Measurements from ENCODE around the gene UBA6.

UBA6 gene

DNA sequence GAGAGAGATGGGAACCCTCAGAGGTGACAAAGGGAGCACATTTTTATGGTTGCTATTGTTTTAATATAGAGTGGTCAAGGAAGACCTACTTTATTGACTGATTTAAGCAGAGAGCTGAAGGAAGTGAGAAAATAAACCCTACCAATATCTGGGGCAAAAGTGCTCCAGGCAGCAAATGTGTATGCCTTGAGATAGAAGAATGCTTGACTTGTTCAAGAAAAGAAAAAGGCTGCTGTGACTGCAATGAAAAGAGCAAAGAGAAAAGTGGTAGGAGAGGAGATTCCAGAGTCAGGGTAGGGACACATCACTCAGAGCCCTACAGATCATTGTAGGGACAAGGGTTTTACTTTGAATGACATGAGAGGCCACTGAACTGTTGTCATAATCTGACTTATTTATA lies 116.5 kb downstream of the UBA6 start:
- Histone ChIP-seq H3K79me2 (ENCODE audit: control insufficient read depth, low read length) (0 out of 2 replicates have a peak, but pooled peaks cover 3% of the 10 kb centered on the region), H3F3A (ENCODE audit: control insufficient read depth, insufficient read depth) (no peaks in the 10 kb centered on the region; the same call in 1 of the 2 replicates), H3K27me3 (ENCODE audit: control insufficient read depth, low read length) (no peaks in the 10 kb centered on the region), H3K4me2 (ENCODE audit: low read length) (no peak overlapping the region), H3K36me3 (ENCODE audit: control insufficient read depth, low read length) (peaks cover 95% of the 10 kb centered on the region), H3K9me2 (replicated peaks; ENCODE audit: control insufficient read depth, low read length) (no peaks in the 10 kb centered on the region), H3K4me1 (ENCODE audit: control insufficient read depth, low read length) (no peaks in the 10 kb centered on the region), H4K20me1 (ENCODE audit: control insufficient read depth, insufficient read depth, low read depth, low read length) (no peaks in the 10 kb centered on the region), H3K27ac (ENCODE audit: low read depth, low read length) (no peak overlapping the region), H3K9me3 (ENCODE audit: control insufficient read depth, insufficient read depth, low read length) (no peaks in the 10 kb centered on the region), H3K4me3 (ENCODE audit: low read length) (no peak overlapping the region)
- no peak for TF ChIP-seq EZH2phosphoT487 (IDR thresholded peaks at IDR 0.05; ENCODE audit: borderline replicate concordance, low read length)
- TF ChIP-seq CTCF (IDR thresholded peaks at IDR 0.05; ENCODE audit: low read depth, low read length, poor library complexity, severe bottlenecking), result no peak

DNA sequence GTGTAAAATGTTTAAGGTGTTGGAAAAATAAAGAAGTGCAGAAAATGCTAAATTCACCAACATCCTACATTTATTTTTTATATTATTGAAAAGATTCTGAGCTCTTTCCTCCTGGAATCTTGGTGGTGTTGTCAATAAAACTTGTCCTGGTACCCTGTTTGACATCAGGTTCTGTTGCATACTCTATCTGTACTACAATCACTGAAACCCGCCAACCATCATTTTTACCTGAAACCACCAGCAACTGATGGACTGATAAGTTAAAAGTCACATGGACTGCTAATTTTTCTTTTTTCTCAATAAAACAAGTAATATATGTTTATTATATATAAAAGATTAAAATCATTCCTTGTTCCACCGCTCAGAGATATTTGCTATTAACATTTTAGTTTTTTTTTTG lies 119.0 kb downstream of the UBA6 start:
- Histone ChIP-seq H3K9me2 (replicated peaks; ENCODE audit: control insufficient read depth, low read length) (no peaks in the 10 kb centered on the region), H3K36me3 (ENCODE audit: control insufficient read depth, low read length) (peaks cover 95% of the 10 kb centered on the region), H3F3A (ENCODE audit: control insufficient read depth, insufficient read depth) (no peaks in the 10 kb centered on the region; the same call in 1 of the 2 replicates), H3K9me3 (ENCODE audit: control insufficient read depth, insufficient read depth, low read length) (no peaks in the 10 kb centered on the region), H3K4me1 (ENCODE audit: control insufficient read depth, low read length) (peaks cover 5% of the 10 kb centered on the region), H3K79me2 (ENCODE audit: control insufficient read depth, low read length) (peaks cover 16% of the 10 kb centered on the region), H4K20me1 (ENCODE audit: control insufficient read depth, insufficient read depth, low read depth, low read length) (no peaks in the 10 kb centered on the region), H3K27ac (ENCODE audit: low read depth, low read length) (no peak overlapping the region), H3K4me2 (ENCODE audit: low read length) (no peak overlapping the region), H3K4me3 (ENCODE audit: low read length) (no peak overlapping the region), H3K27me3 (ENCODE audit: control insufficient read depth, low read length) (no peaks in the 10 kb centered on the region)
- TF ChIP-seq CTCF (IDR thresholded peaks at IDR 0.05; ENCODE audit: low read depth, low read length, poor library complexity, severe bottlenecking) (no peak), EZH2phosphoT487 (IDR thresholded peaks at IDR 0.05; ENCODE audit: borderline replicate concordance, low read length) (no peak)

- Histone ChIP-seq H3K27me3 (ENCODE audit: control insufficient read depth, low read length) (no peaks in the 10 kb centered on the region), H4K20me1 (ENCODE audit: control insufficient read depth, insufficient read depth, low read depth, low read length) (no peaks in the 10 kb centered on the region), H3K4me3 (ENCODE audit: low read length) (no peak overlapping the region), H3K9me3 (ENCODE audit: control insufficient read depth, insufficient read depth, low read length) (no peaks in the 10 kb centered on the region), H3K36me3 (ENCODE audit: control insufficient read depth, low read length) (peaks cover 95% of the 10 kb centered on the region), H3K27ac (ENCODE audit: low read depth, low read length) (no peak overlapping the region), H3K4me2 (ENCODE audit: low read length) (no peak overlapping the region), H3K79me2 (ENCODE audit: control insufficient read depth, low read length) (peaks cover 22% of the 10 kb centered on the region), H3K9me2 (replicated peaks; ENCODE audit: control insufficient read depth, low read length) (no peaks in the 10 kb centered on the region), H3F3A (ENCODE audit: control insufficient read depth, insufficient read depth) (no peaks in the 10 kb centered on the region; the same call in 1 of the 2 replicates), H3K4me1 (ENCODE audit: control insufficient read depth, low read length) (peaks cover 11% of the 10 kb centered on the region)
- no peak for TF ChIP-seq CTCF (IDR thresholded peaks at IDR 0.05; ENCODE audit: low read depth, low read length, poor library complexity, severe bottlenecking)
- no peak for TF ChIP-seq EZH2phosphoT487 (IDR thresholded peaks at IDR 0.05; ENCODE audit: borderline replicate concordance, low read length)
These were observed 119.6 kb downstream of the UBA6 start for GRCh38 chr4:67581208-67581857.

Data from DOHH2 (cell line).